IMR-90 (cell line): ENCODE data around the gene ARHGEF6. TPM values are rescaled to one million over a fixed set of nuclear protein-coding genes. Genes with fewer than 3 reads are reported as not detected.

Experiments used
- ATAC-seq: fragments of 200-7000 bp; cut with Tn5 transposase; 2 replicates; pipeline ENCODE4 v1.9.1; 2020; ENCODE audit warnings: low read depth, mild to moderate bottlenecking, moderate library complexity
- BruUV-seq: library from RNA; stranded (reverse); fragments of 400-500 nt; replicated peaks from 2 replicates; lab custom pipeline; 2021; lab: Mats Ljungman, UMichigan
- CTCF ChIA-PET: fragments of 300-600 bp; formaldehyde crosslinking; extraction: SDS; loops from one replicate; lab custom pipeline; 2021; ENCODE audit warnings: antibody characterized with exemption; lab: Yijun Ruan, JAX
- POLR2A ChIA-PET: fragments of 300-600 bp; sonication (Branson Sonifier 250); formaldehyde crosslinking; loops from one replicate; lab custom pipeline; 2022; ENCODE audit warnings: antibody characterized with exemption; ENCODE audit not compliant: unreplicated experiment; lab: Charles Lee
- DNase-seq: peaks from one replicate; pipeline ENCODE4 v3.0.0; 2013
- H2AFZ ChIP-seq: replicated peaks from 2 replicates; pipeline ENCODE3; 2013; ENCODE audit warnings: low read length, mild to moderate bottlenecking; ENCODE audit not compliant: poor library complexity
- H2AK5ac ChIP-seq: 2 replicates; pipeline ENCODE4 v1.6.1; 2013; ENCODE audit warnings: low read depth, low read length, inconsistent platforms
- H2AK9ac ChIP-seq: replicated peaks from 2 replicates; pipeline ENCODE3; 2013; ENCODE audit warnings: mild to moderate bottlenecking, low read depth, low read length, moderate library complexity; ENCODE audit not compliant: poor library complexity
- H2BK120ac ChIP-seq: 2 replicates; pipeline ENCODE4 v1.6.1; 2013; ENCODE audit warnings: low read depth, low read length, inconsistent platforms
- H2BK15ac ChIP-seq: 3 replicates; pipeline ENCODE4 v1.6.1; 2013; ENCODE audit warnings: low read depth, low read length, inconsistent platforms
- H2BK20ac ChIP-seq: 2 replicates; pipeline ENCODE4 v1.6.1; 2013; ENCODE audit warnings: low read depth, mild to moderate bottlenecking, inconsistent platforms, low read length, moderate library complexity
- H2BK5ac ChIP-seq: 2 replicates; pipeline ENCODE4 v1.6.1; 2013; ENCODE audit warnings: mild to moderate bottlenecking, low read depth, low read length, inconsistent platforms; ENCODE audit not compliant: poor library complexity, severe bottlenecking
- H3K14ac ChIP-seq: replicated peaks from 2 replicates; pipeline ENCODE4 v1.6.1; 2013; ENCODE audit warnings: low read depth, low read length, inconsistent platforms
- H3K18ac ChIP-seq: 2 replicates; pipeline ENCODE4 v1.6.1; 2013; ENCODE audit warnings: low read depth, low read length, control low read depth
- H3K23ac ChIP-seq: 2 replicates; pipeline ENCODE4 v1.6.1; 2013; ENCODE audit warnings: low read depth, low read length, inconsistent platforms
- H3K27ac ChIP-seq: 2 replicates; pipeline ENCODE4 v1.5.1; 2013; ENCODE audit warnings: mild to moderate bottlenecking, control low read depth, low read length; ENCODE audit not compliant: insufficient read depth
- H3K27me3 ChIP-seq: 2 replicates; pipeline ENCODE4 v1.6.1; 2013; ENCODE audit warnings: low read length; ENCODE audit not compliant: control insufficient read depth, insufficient read depth
- H3K36me3 ChIP-seq: 2 replicates; pipeline ENCODE4 v1.6.1; 2013; ENCODE audit warnings: low read length, mixed read lengths; ENCODE audit not compliant: control insufficient read depth, insufficient read depth
- H3K4ac ChIP-seq: 2 replicates; pipeline ENCODE4 v1.6.1; 2013; ENCODE audit warnings: low read depth, low read length, inconsistent platforms
- H3K4me1 ChIP-seq: 2 replicates; pipeline ENCODE4 v1.6.1; 2013; ENCODE audit warnings: low read length, mixed read lengths; ENCODE audit not compliant: control insufficient read depth, insufficient read depth
- H3K4me2 ChIP-seq: 2 replicates; pipeline ENCODE4 v1.6.1; 2013; ENCODE audit warnings: low read depth, mild to moderate bottlenecking, control low read depth, low read length, moderate library complexity
- H3K4me3 ChIP-seq: 2 replicates; pipeline ENCODE4 v1.5.1; 2013; ENCODE audit warnings: low read depth, mild to moderate bottlenecking, control low read depth, low read length, moderate library complexity; ENCODE audit not compliant: insufficient read depth
- H3K56ac ChIP-seq: 2 replicates; pipeline ENCODE4 v1.6.1; 2013; ENCODE audit warnings: low read length, inconsistent platforms; ENCODE audit not compliant: insufficient read depth; ENCODE audit errors: extremely low read depth
- H3K79me1 ChIP-seq, 2 experiments: 2 replicates each; pipeline ENCODE4 v1.6.1; 2013; ENCODE audit warnings: low read length in 2 of 2, inconsistent platforms in 1 of 2, low read depth in 1 of 2
- H3K9ac ChIP-seq: 2 replicates; pipeline ENCODE4 v1.6.1; 2013; ENCODE audit warnings: low read depth, low read length, control low read depth
- H3K9me1 ChIP-seq: 2 replicates; pipeline ENCODE4 v1.6.1; 2013; ENCODE audit warnings: low read length, inconsistent platforms; ENCODE audit not compliant: insufficient read depth
- H3K9me3 ChIP-seq: 2 replicates; pipeline ENCODE4 v1.6.1; 2013; ENCODE audit warnings: low read length; ENCODE audit not compliant: control insufficient read depth, insufficient read depth
- H4K20me1 ChIP-seq: 2 replicates; pipeline ENCODE4 v1.6.1; 2013; ENCODE audit warnings: low read length, inconsistent platforms; ENCODE audit not compliant: insufficient read depth
- H4K5ac ChIP-seq: 2 replicates; pipeline ENCODE4 v1.6.1; 2013; ENCODE audit warnings: mild to moderate bottlenecking, low read depth, low read length, control low read depth
- H4K8ac ChIP-seq, 2 experiments: 2 replicates each; pipeline ENCODE4 v1.6.1; 2013; ENCODE audit warnings: low read depth in 2 of 2, low read length in 2 of 2, control low read depth in 1 of 2, inconsistent platforms in 1 of 2
- H4K91ac ChIP-seq: 2 replicates; pipeline ENCODE4 v1.6.1; 2013; ENCODE audit warnings: low read depth, low read length, inconsistent platforms; ENCODE audit not compliant: insufficient read depth
- BHLHE40 ChIP-seq: fragments of 150-350 bp; IDR thresholded peaks from 2 replicates; pipeline ENCODE4 v1.6.1; 2016; ENCODE audit warnings: mild to moderate bottlenecking, low read depth, low read length
- CHD1 ChIP-seq: IDR thresholded peaks from 2 replicates; pipeline ENCODE4 v1.6.1; 2012; ENCODE audit warnings: low read depth, low read length, improper control_type of control experiment
- ELK1 ChIP-seq: fragments of 150-350 bp; IDR thresholded peaks from 2 replicates; pipeline ENCODE4 v1.6.1; 2016; ENCODE audit warnings: low read depth, mild to moderate bottlenecking, low read length, moderate library complexity, borderline replicate concordance
- FOS ChIP-seq: fragments of 150-350 bp; IDR thresholded peaks from 2 replicates; pipeline ENCODE4 v1.6.1; 2016; ENCODE audit warnings: low read depth, low read length
- MAFK ChIP-seq: IDR thresholded peaks from 2 replicates; pipeline ENCODE4 v1.6.1; 2012; ENCODE audit warnings: low read depth, low read length, improper control_type of control experiment
- MAZ ChIP-seq: IDR thresholded peaks from 2 replicates; pipeline ENCODE4 v1.6.1; 2012; ENCODE audit warnings: low read depth, mild to moderate bottlenecking, low read length, improper control_type of control experiment, moderate library complexity, borderline replicate concordance
- MXI1 ChIP-seq: IDR thresholded peaks from 2 replicates; pipeline ENCODE4 v1.6.1; 2012; ENCODE audit warnings: low read depth, mild to moderate bottlenecking, low read length, moderate library complexity, borderline replicate concordance
- RFX5 ChIP-seq: IDR thresholded peaks from 2 replicates; pipeline ENCODE4 v1.8.0; 2012; ENCODE audit warnings: low read depth, mild to moderate bottlenecking, low read length, moderate library complexity
- SMC3 ChIP-seq: fragments of 150-350 bp; IDR thresholded peaks from 2 replicates; pipeline ENCODE4 v1.6.1; 2016; ENCODE audit warnings: low read depth, mild to moderate bottlenecking, antibody characterized with exemption, low read length, moderate library complexity
- USF2 ChIP-seq: fragments of 150-350 bp; IDR thresholded peaks from 2 replicates; pipeline ENCODE4 v1.6.1; 2017; ENCODE audit warnings: mild to moderate bottlenecking, antibody characterized with exemption, low read length, low read depth
- dilution Hi-C: fragments of 300-500 bp; cut with HindIII; formaldehyde crosslinking; loops from one replicate; pipeline ENCODE4 v1.14.3; 2018; ENCODE audit warnings: low sequenced_read_pairs; ENCODE audit not compliant: unreplicated experiment
- in situ Hi-C: fragments of 300-500 bp; cut with MboI; formaldehyde crosslinking; loops from 3 replicates; pipeline ENCODE4 v1.14.3; 2019; ENCODE audit warnings: low sequenced_read_pairs, inconsistent platforms, mixed read lengths
- intact Hi-C: fragments of 100-400 bp; cut with micrococcal nuclease; formaldehyde crosslinking; loops from 2 replicates; pipeline ENCODE4 v1.10.0; 2022
- polyA plus RNA-seq, 3 experiments: library from polyadenylated mRNA; depleted of rRNA; stranded (reverse); fragments of >200 nt; gene quantifications; 2 replicates each; pipeline ENCODE4 v1.2.3, GENCODE V29; 2012; ENCODE audit warnings: low replicate concordance in 1 of 3
- total RNA-seq: library from RNA; depleted of rRNA; stranded (reverse); fragments of >200 nt; gene quantifications from 2 replicates; pipeline ENCODE4 v1.2.3, GENCODE V29; 2012

The ARHGEF6 gene
- total and polyA plus RNA-seq, 2 of the 4 experiments (the other 2 are of a cell fraction), result 2.1 to 2.7 TPM

- Histone ChIP-seq H4K8ac (no peak overlapping the region), H3K4ac (no peak overlapping the region), H3K4me3 (no peak overlapping the region), H2BK120ac (no peak overlapping the region), H3K36me3 (no peaks in the 10 kb centered on the region), H3K9me1 (no peaks in the 10 kb centered on the region), H3K18ac (no peak overlapping the region), H3K4me2 (no peak overlapping the region), H2BK15ac (no peak overlapping the region), H3K4me1 (peaks cover 2% of the 10 kb centered on the region), H3K9me3 (no peaks in the 10 kb centered on the region), H2BK5ac (no peak overlapping the region), H4K91ac (no peak overlapping the region), H3K27me3 (no peaks in the 10 kb centered on the region), H3K56ac (no peak overlapping the region), H3K79me1 (no peaks in the 10 kb centered on the region), H3K27ac (no peak overlapping the region), H3K14ac (no peak overlapping the region), H4K20me1 (no peaks in the 10 kb centered on the region), H2BK20ac (no peak overlapping the region), H2AK9ac (no peak overlapping the region), H2AK5ac (no peak overlapping the region), H4K5ac (no peak overlapping the region), H2AFZ (no peak overlapping the region), H3K9ac (no peak overlapping the region), H3K23ac (no peak overlapping the region)
- dilution Hi-C loops, result no loop called here
- in situ Hi-C loops, result loop anchor here (5.0 kb wide), 1 partner anchor 215 kb away; no protein-coding TSS in a partner anchor
- TF ChIP-seq FOS (no peak), SMC3 (no peak), USF2 (no peak), CHD1 (no peak), MAFK (no peak), BHLHE40 (no peak), RFX5 (no peak), MAZ (no peak), MXI1 (no peak), ELK1 (no peak)
- ChIA-PET CTCF (no interaction called here), POLR2A (interaction anchor here (0.7 kb wide), 1 partner anchor 43 kb away, joined by 7 read pairs; no protein-coding TSS in a partner anchor)
- no TSS peak for BruUV-seq
- DNase-seq (no peak), ATAC-seq (no peak)
- intact Hi-C loops, result no loop called here
Observed at GRCh38 chrX:136712650-136713310, 68.0 kb downstream of the ARHGEF6 start.
